GM21737 (cell line): ENCODE data around the gene STX2.
A peak's percentile ranks its signal among the peaks of the same experiment; 100 is the strongest.
"Not testable (repeated sequence)": the region's sequence is repeated elsewhere in the genome, so short reads cannot be mapped to it uniquely, and the experiment has no call there.

Experiments used
- ATAC-seq: cut with Tn5 transposase; IDR thresholded peaks from one replicate; pipeline ENCODE4 v1.9.1; 2021; ENCODE audit warnings: mild to moderate bottlenecking, moderate library complexity; ENCODE audit not compliant: unreplicated experiment

Gene STX2

GRCh38 chr12:130768120-130768519 is 70.9 kb downstream of the STX2 start:
- ATAC-seq = no peak

GRCh38 chr12:130766470-130766869 is 72.6 kb downstream of the STX2 start:
- no peak for ATAC-seq

GRCh38 chr12:130765186-130765659 is 73.8 kb downstream of the STX2 start:
- no peak for ATAC-seq

- ATAC-seq = no peak
Measured at GRCh38 chr12:130764475-130765185, 74.4 kb downstream of the STX2 start.

- no peak for ATAC-seq
Measured at GRCh38 chr12:130764073-130764472, 75.0 kb downstream of the STX2 start.

GRCh38 chr12:130762319-130762675 is 76.8 kb downstream of the STX2 start:
- no peak for ATAC-seq

GRCh38 chr12:130761537-130762318 is 77.3 kb downstream of the STX2 start:
- ATAC-seq = no peak

GRCh38 chr12:130754234-130754901 is 84.7 kb downstream of the STX2 start:
- ATAC-seq = no peak

- ATAC-seq = no peak
Measured at GRCh38 chr12:130752692-130753230, 86.3 kb downstream of the STX2 start.

GRCh38 chr12:130752037-130752436 is 87.0 kb downstream of the STX2 start:
- ATAC-seq = not testable (repeated sequence)

GRCh38 chr12:130748786-130749185 is 90.3 kb downstream of the STX2 start:
- no peak for ATAC-seq

- peak; percentile 91 for ATAC-seq
Measured at GRCh38 chr12:130747867-130748740, 90.9 kb downstream of the STX2 start.

- no peak for ATAC-seq
Measured at GRCh38 chr12:130746546-130746945, 92.5 kb downstream of the STX2 start.

- no peak for ATAC-seq
Measured at GRCh38 chr12:130745921-130746320, 93.1 kb downstream of the STX2 start.

- no peak for ATAC-seq
Measured at GRCh38 chr12:130744274-130744673, 94.8 kb downstream of the STX2 start.

- ATAC-seq = no peak
Measured at GRCh38 chr12:130743606-130744005, 95.4 kb downstream of the STX2 start.

GRCh38 chr12:130743176-130743575 is 95.9 kb downstream of the STX2 start:
- ATAC-seq = no peak

- no peak for ATAC-seq
Measured at GRCh38 chr12:130742716-130743115, 96.3 kb downstream of the STX2 start.

GRCh38 chr12:130742112-130742511 is 96.9 kb downstream of the STX2 start:
- no peak for ATAC-seq
